ENCODE results near the gene IMPDH2. TPM values are rescaled to one million over a fixed set of nuclear protein-coding genes. Genes with fewer than 3 reads are reported as not detected.

The IMPDH2 gene
- 248 and 350 TPM in 2 replicates for total RNA-seq

DNA sequence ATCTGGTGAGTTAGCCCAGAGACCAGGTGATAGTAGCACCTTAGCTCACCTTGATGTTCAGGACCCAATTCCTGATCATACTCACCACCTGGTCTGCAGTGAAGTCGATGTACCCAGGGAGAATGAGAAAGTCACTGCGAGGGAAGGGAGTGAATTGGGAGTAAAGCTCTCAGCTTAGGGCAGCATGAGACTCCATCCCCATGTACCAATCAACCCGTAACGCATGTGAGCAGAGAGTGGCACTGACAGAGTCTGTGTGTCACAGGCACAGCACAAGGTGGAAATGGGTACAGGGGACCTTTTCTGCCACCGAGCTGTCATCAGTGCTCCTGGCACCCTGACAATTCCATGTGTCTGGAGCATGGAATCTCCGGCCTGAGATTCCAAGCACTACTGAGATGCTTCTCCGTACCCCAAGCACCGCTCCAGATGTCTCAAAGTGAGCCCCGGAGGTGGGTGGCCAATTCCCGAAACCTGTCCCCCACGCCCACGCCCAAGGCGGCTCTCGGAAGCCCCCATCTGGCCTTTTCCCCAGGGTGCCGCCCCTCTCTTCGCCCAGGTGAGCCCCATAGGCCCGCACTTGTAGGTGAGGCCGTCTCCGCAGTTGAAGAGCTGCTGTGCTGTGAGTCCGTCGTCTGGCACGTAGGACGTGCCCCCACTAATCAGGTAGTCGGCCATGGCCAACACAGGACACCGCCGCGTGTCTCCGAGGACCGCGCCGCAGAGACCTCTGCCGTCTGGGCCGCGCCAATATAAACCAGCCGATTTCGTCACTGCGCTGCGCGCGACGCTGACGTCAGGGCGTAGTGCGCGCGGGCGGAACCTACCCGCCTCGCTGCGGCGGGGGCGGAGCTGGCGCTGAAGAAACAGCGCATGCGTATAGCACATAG is at the start of gene IMPDH2:
TSS of gene IMPDH2 (minus strand) at position 726 of the 890 bp plus-strand sequence. CDS start at position 678, 48 bp downstream.

DNA sequence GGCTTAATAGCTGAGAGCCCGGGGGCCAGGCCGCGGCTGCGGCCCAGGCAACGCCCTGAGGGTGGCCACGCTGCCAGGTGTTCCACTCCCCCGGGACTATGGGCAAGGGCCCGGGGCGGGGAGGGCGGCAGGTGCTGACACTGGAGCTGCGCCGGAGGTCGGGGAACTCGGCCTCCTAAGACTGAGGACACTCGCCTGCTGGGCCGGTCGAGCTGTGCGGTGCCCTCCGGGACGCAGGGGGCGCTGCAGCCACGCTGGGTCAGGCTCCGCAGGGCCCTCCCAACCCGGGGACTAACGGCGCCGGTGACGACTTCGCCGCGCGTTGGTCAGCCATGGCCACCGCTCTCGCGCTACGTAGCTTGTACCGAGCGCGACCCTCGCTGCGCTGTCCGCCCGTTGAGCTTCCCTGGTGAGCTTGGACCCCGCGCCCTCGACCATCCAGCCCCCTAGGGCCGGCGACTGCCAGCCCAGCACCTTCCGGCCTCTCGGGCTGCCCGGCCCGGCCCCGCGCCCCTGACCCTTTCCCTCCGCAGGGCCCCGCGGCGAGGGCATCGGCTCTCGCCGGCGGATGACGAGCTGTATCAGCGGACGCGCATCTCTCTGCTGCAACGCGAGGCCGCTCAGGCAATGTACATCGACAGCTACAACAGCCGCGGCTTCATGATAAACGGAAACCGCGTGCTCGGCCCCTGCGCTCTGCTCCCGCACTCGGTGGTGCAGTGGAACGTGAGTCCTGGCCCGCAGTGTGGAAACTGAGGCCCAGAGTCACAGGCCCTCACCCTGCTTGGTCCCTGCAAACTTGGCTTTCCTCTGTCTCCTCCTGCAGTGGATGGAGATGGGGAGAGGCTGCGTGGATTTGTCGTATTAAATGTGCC is 7.1 kb downstream of the IMPDH2 start, which contains the start of gene NDUFAF3:
TSS of gene NDUFAF3 (plus strand) at position 309 of the 875 bp plus-strand sequence. CDS start at position 333, 24 bp downstream.

DNA sequence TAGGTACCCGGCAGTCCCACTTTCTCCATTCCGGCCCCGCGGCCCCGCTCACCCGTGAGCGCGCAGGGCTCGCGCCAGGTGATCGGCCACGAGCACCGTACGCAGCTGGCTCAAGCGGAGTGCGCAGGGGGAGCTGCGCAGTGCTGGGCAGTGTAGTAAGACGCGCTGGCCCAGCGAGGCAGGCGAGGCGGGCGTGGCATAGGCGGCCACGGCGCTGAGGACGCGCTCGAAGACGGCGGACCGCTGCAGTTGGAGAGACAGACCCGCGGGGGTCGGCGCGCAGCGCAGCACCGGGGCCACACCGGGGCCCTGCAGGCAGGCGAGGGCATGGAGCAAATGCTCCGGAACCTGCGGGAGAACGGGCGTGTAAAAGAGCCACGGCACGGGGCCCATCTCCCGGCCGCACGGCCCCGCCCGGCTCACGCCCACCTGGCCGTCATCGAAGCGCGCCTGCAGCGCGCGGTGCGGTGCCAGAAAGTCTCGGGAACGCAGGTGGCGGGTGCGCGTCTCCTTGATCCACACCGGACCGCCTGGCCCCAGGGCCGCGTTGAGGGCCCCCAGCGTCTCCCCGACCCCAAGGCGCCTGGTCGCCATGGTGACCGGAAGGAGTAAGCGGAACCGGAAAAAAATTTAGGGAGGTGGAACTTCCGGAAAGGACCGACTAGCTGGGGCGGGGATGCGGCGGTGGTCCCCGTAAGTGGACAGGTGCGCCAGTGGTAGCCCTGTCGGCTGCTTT is 11.1 kb downstream of the IMPDH2 start, which contains the start of gene DALRD3:
TSS of gene DALRD3 (minus strand) at position 610 of the 736 bp plus-strand sequence. CDS start at position 594, 16 bp downstream.

DNA sequence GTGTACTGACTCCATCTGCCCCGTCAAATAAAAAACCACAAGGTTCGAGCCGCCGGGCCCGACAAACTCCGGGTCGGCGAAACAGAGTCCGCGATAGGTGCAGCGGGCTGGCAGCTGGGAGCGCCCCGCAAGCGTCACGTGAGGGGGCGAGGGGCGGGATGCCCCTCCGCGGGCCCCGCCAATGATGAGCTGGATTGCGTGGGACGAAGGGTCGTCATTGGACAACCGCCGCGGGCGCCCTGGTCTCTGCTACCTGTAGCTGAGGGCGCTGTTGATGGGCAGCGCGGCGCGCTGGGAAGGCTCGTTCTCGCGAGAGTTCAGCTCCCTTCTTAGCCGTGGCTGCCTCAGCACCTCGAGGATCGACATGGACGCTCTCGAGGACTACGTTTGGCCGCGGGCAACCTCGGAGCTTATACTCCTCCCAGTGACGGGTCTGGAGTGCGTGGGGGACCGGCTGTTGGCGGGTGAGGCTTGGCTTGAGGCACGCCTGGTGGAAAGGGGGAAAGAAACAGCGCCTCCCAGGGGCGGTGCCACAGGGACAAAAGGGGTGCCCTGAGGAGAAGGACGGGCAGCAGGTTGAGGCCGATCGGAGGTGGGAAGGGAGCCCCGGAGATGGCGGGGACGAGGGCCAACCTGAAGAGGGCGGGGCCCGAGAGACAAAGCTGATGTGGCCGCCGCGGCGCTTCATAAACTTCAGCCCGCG is 22.0 kb downstream of the IMPDH2 start, which contains the start of gene WDR6:
TSS of gene WDR6 (plus strand) at position 324 of the 703 bp plus-strand sequence. CDS start at position 365, 41 bp downstream.

DNA sequence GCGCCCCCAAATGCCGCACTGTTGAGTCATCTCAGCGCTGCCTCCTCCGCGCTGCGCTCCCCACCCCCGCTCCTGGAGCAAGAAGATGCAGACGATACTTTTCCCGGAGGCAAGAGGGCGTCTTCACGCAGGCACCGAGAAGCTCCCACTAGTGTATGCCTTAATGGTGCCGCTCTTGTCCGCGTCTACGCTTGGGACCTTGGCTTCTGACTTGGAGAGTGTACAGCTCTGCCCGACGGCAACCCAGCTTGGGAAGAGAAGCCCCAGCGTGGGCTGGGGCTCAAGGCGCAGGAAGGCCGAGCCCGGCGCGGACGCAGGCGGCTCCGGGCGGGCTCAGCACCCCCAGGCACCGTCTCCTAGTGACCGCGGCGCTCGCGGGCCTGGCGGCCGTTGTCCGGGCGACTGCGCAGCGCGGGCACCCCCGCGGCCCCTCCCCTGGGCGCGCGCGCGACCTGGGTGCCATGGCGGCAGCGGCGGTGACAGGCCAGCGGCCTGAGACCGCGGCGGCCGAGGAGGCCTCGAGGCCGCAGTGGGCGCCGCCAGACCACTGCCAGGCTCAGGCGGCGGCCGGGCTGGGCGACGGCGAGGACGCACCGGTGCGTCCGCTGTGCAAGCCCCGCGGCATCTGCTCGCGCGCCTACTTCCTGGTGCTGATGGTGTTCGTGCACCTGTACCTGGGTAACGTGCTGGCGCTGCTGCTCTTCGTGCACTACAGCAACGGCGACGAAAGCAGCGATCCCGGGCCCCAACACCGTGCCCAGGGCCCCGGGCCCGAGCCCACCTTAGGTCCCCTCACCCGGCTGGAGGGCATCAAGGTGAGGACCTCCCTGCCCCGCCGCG is 39.2 kb downstream of the IMPDH2 start, which contains the start of gene P4HTM:
TSS of gene P4HTM (plus strand) at position 446 of the 840 bp plus-strand sequence. CDS start at position 462, 16 bp downstream.

Other genes with a start within 250 kb of the IMPDH2 start
- gene PRKAR2A, start 181.5 kb downstream of the IMPDH2 start, total RNA-seq: 22.0 and 30.3 TPM in 2 replicates
- 8.9 and 12.7 TPM in 2 replicates for gene SLC25A20, start 130.5 kb downstream of the IMPDH2 start, total RNA-seq
- 52.2 and 85.2 TPM in 2 replicates for gene ARIH2, start 110.6 kb downstream of the IMPDH2 start, total RNA-seq
- gene P4HTM, start 39.2 kb downstream of the IMPDH2 start, total RNA-seq: 16.5 and 45.8 TPM in 2 replicates
- gene WDR6, start 22.0 kb downstream of the IMPDH2 start, total RNA-seq: 59.0 and 86.9 TPM in 2 replicates
- gene DALRD3, start 10.8 kb downstream of the IMPDH2 start, total RNA-seq: 34.3 and 64.6 TPM in 2 replicates
- 111 and 275 TPM in 2 replicates for gene NDUFAF3, start 7.3 kb downstream of the IMPDH2 start, total RNA-seq
- 63.8 and 100 TPM in 2 replicates for gene QRICH1, start 64.7 kb upstream of the IMPDH2 start, total RNA-seq
- 316 and 341 TPM in 2 replicates for gene QARS1, start 75.4 kb upstream of the IMPDH2 start, total RNA-seq
- gene USP19, start 91.4 kb upstream of the IMPDH2 start, total RNA-seq: 41.4 and 81.1 TPM in 2 replicates
- gene LAMB2, start 103.7 kb upstream of the IMPDH2 start, total RNA-seq: 246 and 364 TPM in 2 replicates
- 43.6 and 47.1 TPM in 2 replicates for gene CCDC71, start 136.9 kb upstream of the IMPDH2 start, total RNA-seq
- gene KLHDC8B, start 142.2 kb upstream of the IMPDH2 start, total RNA-seq: 15.4 and 42.7 TPM in 2 replicates
- gene C3orf62, start 247.8 kb upstream of the IMPDH2 start, total RNA-seq: 1.5 and 1.7 TPM in 2 replicates

Measured in epithelial cell of alveolus of lung (primary cell).